Astrocyte (in vitro differentiated cells and primary cell): ENCODE results near the gene LRRC61. TPM values are rescaled to one million over a fixed set of nuclear protein-coding genes. Genes with fewer than 3 reads are reported as not detected.
A peak's percentile ranks its signal among the peaks of the same experiment; 100 is the strongest.

ENCODE experiments used
- DNase-seq: peaks from one replicate; pipeline ENCODE4 v3.0.0-alpha.2; 2010; ENCODE audit warnings: low read depth
- FAIRE-seq: peaks from 2 replicates; lab custom pipeline; 2011; peaks lifted over from hg19 to GRCh38; lab: Jason Lieb, UNC
- H2AFZ ChIP-seq: 2 replicates; pipeline ENCODE4 v1.6.0; 2012; ENCODE audit warnings: low read depth, low read length, inconsistent platforms
- H3K27ac ChIP-seq: 2 replicates; pipeline ENCODE4 v1.5.1; 2011; ENCODE audit warnings: low read depth, low read length, inconsistent platforms
- H3K27me3 ChIP-seq: 2 replicates; pipeline ENCODE4 v1.6.0; 2011; ENCODE audit warnings: low read length, inconsistent platforms; ENCODE audit not compliant: insufficient read depth
- H3K36me3 ChIP-seq: 2 replicates; pipeline ENCODE4 v1.5.1; 2011; ENCODE audit warnings: low read length, inconsistent platforms; ENCODE audit not compliant: insufficient read depth
- H3K4me1 ChIP-seq: 2 replicates; pipeline ENCODE4 v1.5.1; 2011; ENCODE audit warnings: low read length, inconsistent platforms; ENCODE audit not compliant: insufficient read depth
- H3K4me2 ChIP-seq: 2 replicates; pipeline ENCODE4 v1.6.0; 2012; ENCODE audit warnings: low read length, inconsistent platforms
- H3K4me3 ChIP-seq: 2 replicates; pipeline ENCODE4 v1.5.1; 2011; ENCODE audit warnings: low read depth, mild to moderate bottlenecking, low read length, inconsistent platforms; ENCODE audit not compliant: insufficient read depth
- H3K79me2 ChIP-seq: 2 replicates; pipeline ENCODE4 v1.6.0; 2012; ENCODE audit warnings: mild to moderate bottlenecking, low read length, inconsistent platforms; ENCODE audit not compliant: insufficient read depth
- H3K9ac ChIP-seq: 2 replicates; pipeline ENCODE4 v1.6.0; 2012; ENCODE audit warnings: mild to moderate bottlenecking, low read length, inconsistent platforms
- H3K9me3 ChIP-seq: 2 replicates; pipeline ENCODE4 v1.5.1; 2012; ENCODE audit warnings: low read depth, mild to moderate bottlenecking, low read length, inconsistent platforms; ENCODE audit not compliant: insufficient read depth
- H4K20me1 ChIP-seq: 2 replicates; pipeline ENCODE4 v1.6.0; 2012; ENCODE audit warnings: low read length, inconsistent platforms; ENCODE audit not compliant: insufficient read depth
- H3K27ac Mint-ChIP-seq: one replicate; pipeline ENCODE4 v1.8.0; 2021; ENCODE audit warnings: mild to moderate bottlenecking, mixed read lengths; ENCODE audit not compliant: unreplicated experiment
- H3K27me3 Mint-ChIP-seq: one replicate; pipeline ENCODE4 v1.8.0; 2021; ENCODE audit warnings: low read depth, mixed read lengths; ENCODE audit not compliant: unreplicated experiment
- H3K36me3 Mint-ChIP-seq: one replicate; pipeline ENCODE4 v1.8.0; 2021; ENCODE audit warnings: low read depth, mixed read lengths; ENCODE audit not compliant: unreplicated experiment
- H3K4me1 Mint-ChIP-seq: one replicate; pipeline ENCODE4 v1.8.0; 2021; ENCODE audit warnings: low read depth, mixed read lengths; ENCODE audit not compliant: unreplicated experiment
- H3K4me3 Mint-ChIP-seq: one replicate; pipeline ENCODE4 v1.8.0; 2021; ENCODE audit warnings: mild to moderate bottlenecking, moderate library complexity, mixed read lengths; ENCODE audit not compliant: unreplicated experiment
- H3K9me3 Mint-ChIP-seq: one replicate; pipeline ENCODE4 v1.8.0; 2021; ENCODE audit warnings: mild to moderate bottlenecking, mixed read lengths; ENCODE audit not compliant: unreplicated experiment
- CTCF ChIP-seq: IDR thresholded peaks from 2 replicates; pipeline ENCODE4 v1.5.1; 2011; ENCODE audit warnings: low read depth, mild to moderate bottlenecking, inconsistent platforms, low read length, moderate library complexity; ENCODE audit not compliant: insufficient read depth
- EZH2 ChIP-seq: IDR thresholded peaks from 2 replicates; pipeline ENCODE4 v1.6.1; 2012; ENCODE audit warnings: mild to moderate bottlenecking, low read length, inconsistent platforms; ENCODE audit not compliant: insufficient read depth
- total RNA-seq: library from RNA; stranded (reverse); gene quantifications from 2 replicates; pipeline ENCODE4 v1.2.1, GENCODE V29; 2021

LRRC61 gene
- total RNA-seq, 1 donor from 2014 or later: 0.45 TPM

DNA sequence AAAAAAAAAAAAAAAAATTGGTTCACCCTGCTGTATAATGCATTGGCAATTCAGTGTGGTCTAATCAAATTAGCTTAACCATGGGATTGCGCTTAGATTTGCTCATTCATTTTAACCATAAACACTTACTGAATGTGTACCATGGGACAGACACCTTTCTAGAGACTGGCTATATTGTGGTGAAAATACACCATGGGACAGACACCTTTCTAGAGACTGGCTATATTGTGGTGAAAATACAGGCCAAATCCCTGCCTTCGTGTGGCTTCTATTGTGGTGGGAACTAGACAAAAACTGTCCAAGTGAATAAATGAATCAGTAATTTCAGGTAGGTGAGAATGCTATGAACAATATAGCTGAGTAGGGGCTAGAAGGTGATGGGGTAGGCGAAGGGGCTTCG is 35.3 kb downstream of the LRRC61 start:
- H3K4me3 Mint-ChIP-seq: no peak overlapping the region
- no peaks in the 10 kb centered on the region for H3K9me3 ChIP-seq
- no peaks in the 10 kb centered on the region for H3K36me3 ChIP-seq
- H2AFZ ChIP-seq: no peak overlapping the region
- H3K9ac ChIP-seq: no peak overlapping the region
- no peak for DNase-seq
- H3K27ac ChIP-seq: no peak overlapping the region
- no peaks in the 10 kb centered on the region for H3K27me3 ChIP-seq
- H3K4me3 ChIP-seq: no peak overlapping the region
- peaks cover 2% of the 10 kb centered on the region for H3K4me1 ChIP-seq
- H3K27ac Mint-ChIP-seq: no peak overlapping the region
- no peaks in the 10 kb centered on the region for H3K79me2 ChIP-seq
- H3K4me2 ChIP-seq: no peak overlapping the region
- H3K4me1 Mint-ChIP-seq: peaks cover 7% of the 10 kb centered on the region
- no peaks in the 10 kb centered on the region for H4K20me1 ChIP-seq
- H3K27me3 Mint-ChIP-seq: peaks cover 3% of the 10 kb centered on the region
- H3K9me3 Mint-ChIP-seq: no peaks in the 10 kb centered on the region
- FAIRE-seq: no peak
- TF ChIP-seq EZH2 (no peak), CTCF (no peak)
- no peaks in the 10 kb centered on the region for H3K36me3 Mint-ChIP-seq

DNA sequence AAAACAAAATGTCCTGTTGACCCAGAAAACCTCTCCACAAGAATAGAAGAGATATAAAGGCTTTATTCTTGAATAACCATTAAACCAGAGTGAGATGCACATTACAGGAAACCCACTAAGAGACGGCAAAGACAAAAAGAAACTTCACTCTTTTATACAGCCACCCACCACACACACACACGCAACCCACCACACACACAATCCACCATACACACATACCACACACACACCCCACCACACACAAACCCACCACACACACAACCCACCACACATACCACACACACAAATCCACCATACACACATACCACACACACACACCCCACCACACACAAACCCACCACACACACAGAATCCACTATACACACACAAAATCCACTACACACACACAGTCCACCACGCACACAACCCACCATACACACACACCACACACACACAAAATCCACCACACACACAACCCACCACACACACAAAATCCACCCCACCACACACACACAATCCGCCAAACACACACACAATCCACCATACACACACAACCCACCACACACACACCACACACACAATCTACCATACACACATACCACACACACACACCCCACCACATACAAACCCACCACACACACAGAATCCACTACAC is 36.0 kb downstream of the LRRC61 start:
- Mint-ChIP-seq H3K4me3 (no peak overlapping the region), H3K27ac (no peak overlapping the region), H3K36me3 (no peaks in the 10 kb centered on the region), H3K4me1 (peaks cover 9% of the 10 kb centered on the region), H3K27me3 (peaks cover 3% of the 10 kb centered on the region), H3K9me3 (no peaks in the 10 kb centered on the region)
- H3K4me3 ChIP-seq: no peak overlapping the region
- no peaks in the 10 kb centered on the region for H3K27me3 ChIP-seq
- H2AFZ ChIP-seq: no peak overlapping the region
- no peak overlapping the region for H3K27ac ChIP-seq
- H4K20me1 ChIP-seq: no peaks in the 10 kb centered on the region
- no peak for TF ChIP-seq CTCF
- H3K36me3 ChIP-seq: no peaks in the 10 kb centered on the region
- no peaks in the 10 kb centered on the region for H3K79me2 ChIP-seq
- no peak for FAIRE-seq
- peaks cover 2% of the 10 kb centered on the region for H3K4me1 ChIP-seq
- H3K9ac ChIP-seq: no peak overlapping the region
- no peak overlapping the region for H3K4me2 ChIP-seq
- no peak for DNase-seq
- no peaks in the 10 kb centered on the region for H3K9me3 ChIP-seq

DNA sequence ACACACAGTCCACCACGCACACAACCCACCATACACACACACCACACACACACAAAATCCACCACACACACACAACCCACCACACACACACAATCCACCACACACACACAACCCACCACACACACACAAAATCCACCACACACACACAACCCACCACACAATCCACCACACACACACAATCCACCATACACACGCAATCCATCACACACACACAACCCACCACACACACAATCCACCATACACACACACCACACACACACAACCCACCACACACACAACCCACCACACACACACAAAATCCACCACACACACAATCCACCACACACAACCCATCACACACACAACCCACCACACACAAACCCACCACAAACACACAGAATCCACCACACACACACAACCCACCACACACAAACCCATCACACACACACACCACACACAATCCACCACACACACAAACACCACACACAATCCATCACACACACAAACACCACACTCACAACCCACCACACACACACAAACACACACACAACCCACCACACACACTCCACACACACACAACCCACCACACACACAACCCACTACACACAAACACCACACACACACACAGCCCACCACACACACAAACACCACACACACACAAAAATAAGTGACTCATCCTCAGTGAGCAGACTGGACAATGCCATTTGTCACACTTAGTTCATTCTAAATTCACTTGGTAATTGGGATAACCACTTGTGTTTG is 36.6 kb downstream of the LRRC61 start:
- H3K9me3 Mint-ChIP-seq: no peaks in the 10 kb centered on the region
- no peak overlapping the region for H3K27ac ChIP-seq
- no peaks in the 10 kb centered on the region for H3K36me3 ChIP-seq
- H3K4me1 Mint-ChIP-seq: peaks cover 9% of the 10 kb centered on the region
- DNase-seq: no peak
- no peak overlapping the region for H2AFZ ChIP-seq
- H3K27me3 ChIP-seq: no peaks in the 10 kb centered on the region
- no peak overlapping the region for H3K4me2 ChIP-seq
- peaks cover 3% of the 10 kb centered on the region for H3K27me3 Mint-ChIP-seq
- peak overlapping the region; percentile 12 for H3K9ac ChIP-seq
- no peak for TF ChIP-seq CTCF
- TF ChIP-seq EZH2: no peak
- H3K4me3 Mint-ChIP-seq: no peak overlapping the region
- no peaks in the 10 kb centered on the region for H3K9me3 ChIP-seq
- no peak overlapping the region for H3K27ac Mint-ChIP-seq
- H3K4me1 ChIP-seq: peaks cover 2% of the 10 kb centered on the region
- H3K79me2 ChIP-seq: no peaks in the 10 kb centered on the region
- no peaks in the 10 kb centered on the region for H3K36me3 Mint-ChIP-seq
- FAIRE-seq: no peak
- H3K4me3 ChIP-seq: no peak overlapping the region
- no peaks in the 10 kb centered on the region for H4K20me1 ChIP-seq
